Nephron progenitor cell (in vitro differentiated cells): ENCODE data around the gene TDRD1.

Source experiments
- DNase-seq: peaks from one replicate; pipeline ENCODE4 v3.0.0; 2021
- H3K27ac Mint-ChIP-seq: 2 replicates; pipeline ENCODE4 v1.8.0; 2021; ENCODE audit warnings: mild to moderate bottlenecking, moderate library complexity, mixed read lengths
- H3K27me3 Mint-ChIP-seq: 2 replicates; pipeline ENCODE4 v1.8.0; 2021; ENCODE audit warnings: mild to moderate bottlenecking, low read depth, mixed read lengths; ENCODE audit not compliant: poor library complexity
- H3K36me3 Mint-ChIP-seq: 2 replicates; pipeline ENCODE4 v1.8.0; 2021; ENCODE audit warnings: low read depth, mixed read lengths
- H3K4me1 Mint-ChIP-seq: 2 replicates; pipeline ENCODE4 v1.8.0; 2021; ENCODE audit warnings: mixed read lengths
- H3K4me3 Mint-ChIP-seq: 2 replicates; pipeline ENCODE4 v1.8.0; 2021; ENCODE audit warnings: mild to moderate bottlenecking, moderate library complexity, mixed read lengths
- H3K9me3 Mint-ChIP-seq: 2 replicates; pipeline ENCODE4 v1.8.0; 2021; ENCODE audit warnings: mild to moderate bottlenecking, moderate library complexity, mixed read lengths
- TF ChIP-seq, protein P1 (sequence below): fragments of 200-600 bp; sonication (generic); IDR thresholded peaks from 2 replicates; pipeline ENCODE4 v1.5.0; 2021; ENCODE audit warnings: antibody characterized with exemption

The TDRD1 gene

DNA sequence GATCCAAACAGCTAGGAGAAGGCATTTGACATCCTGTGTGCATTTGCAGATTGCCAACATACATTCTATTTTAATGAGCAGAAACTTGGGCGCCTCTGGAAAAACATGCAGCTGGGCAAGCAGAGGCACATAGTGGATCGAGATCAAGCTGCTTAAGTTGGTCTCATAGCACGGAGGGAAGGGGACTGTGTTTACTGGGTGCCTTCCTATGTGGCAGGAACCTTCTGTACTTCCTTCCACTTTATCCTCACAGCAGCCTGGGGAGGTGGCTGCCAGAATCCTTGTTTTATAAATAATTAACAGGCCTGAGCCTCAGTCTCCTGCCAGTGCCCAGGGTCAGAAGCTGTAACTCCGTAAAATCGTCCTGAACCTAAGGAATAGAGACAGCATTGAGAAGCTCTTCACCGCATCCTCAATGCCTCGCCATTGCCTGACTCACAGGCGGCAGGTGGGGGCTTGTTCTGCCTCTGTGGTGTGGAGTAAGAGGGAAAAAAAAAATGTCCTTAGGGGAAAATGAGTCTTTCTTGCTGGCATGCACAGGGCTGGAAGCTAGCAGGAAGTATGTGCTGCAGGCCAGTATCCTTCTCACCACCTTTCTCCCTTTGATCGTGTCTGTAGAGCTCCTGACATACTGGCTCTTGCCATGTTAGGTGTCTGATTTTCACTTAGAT, 66.1 kb downstream of the TDRD1 start:
- peaks cover 69% of the 10 kb centered on the region for H3K4me1 Mint-ChIP-seq
- no peak for DNase-seq
- peak overlapping the region; percentile 52 for H3K27ac Mint-ChIP-seq
- H3K4me3 Mint-ChIP-seq: no peak overlapping the region
- peaks cover 18% of the 10 kb centered on the region for H3K27me3 Mint-ChIP-seq
- no peaks in the 10 kb centered on the region for H3K9me3 Mint-ChIP-seq
- TF ChIP-seq, protein P1, sequence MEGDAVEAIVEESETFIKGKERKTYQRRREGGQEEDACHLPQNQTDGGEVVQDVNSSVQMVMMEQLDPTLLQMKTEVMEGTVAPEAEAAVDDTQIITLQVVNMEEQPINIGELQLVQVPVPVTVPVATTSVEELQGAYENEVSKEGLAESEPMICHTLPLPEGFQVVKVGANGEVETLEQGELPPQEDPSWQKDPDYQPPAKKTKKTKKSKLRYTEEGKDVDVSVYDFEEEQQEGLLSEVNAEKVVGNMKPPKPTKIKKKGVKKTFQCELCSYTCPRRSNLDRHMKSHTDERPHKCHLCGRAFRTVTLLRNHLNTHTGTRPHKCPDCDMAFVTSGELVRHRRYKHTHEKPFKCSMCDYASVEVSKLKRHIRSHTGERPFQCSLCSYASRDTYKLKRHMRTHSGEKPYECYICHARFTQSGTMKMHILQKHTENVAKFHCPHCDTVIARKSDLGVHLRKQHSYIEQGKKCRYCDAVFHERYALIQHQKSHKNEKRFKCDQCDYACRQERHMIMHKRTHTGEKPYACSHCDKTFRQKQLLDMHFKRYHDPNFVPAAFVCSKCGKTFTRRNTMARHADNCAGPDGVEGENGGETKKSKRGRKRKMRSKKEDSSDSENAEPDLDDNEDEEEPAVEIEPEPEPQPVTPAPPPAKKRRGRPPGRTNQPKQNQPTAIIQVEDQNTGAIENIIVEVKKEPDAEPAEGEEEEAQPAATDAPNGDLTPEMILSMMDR: no peak
- peaks cover 7% of the 10 kb centered on the region for H3K36me3 Mint-ChIP-seq

DNA sequence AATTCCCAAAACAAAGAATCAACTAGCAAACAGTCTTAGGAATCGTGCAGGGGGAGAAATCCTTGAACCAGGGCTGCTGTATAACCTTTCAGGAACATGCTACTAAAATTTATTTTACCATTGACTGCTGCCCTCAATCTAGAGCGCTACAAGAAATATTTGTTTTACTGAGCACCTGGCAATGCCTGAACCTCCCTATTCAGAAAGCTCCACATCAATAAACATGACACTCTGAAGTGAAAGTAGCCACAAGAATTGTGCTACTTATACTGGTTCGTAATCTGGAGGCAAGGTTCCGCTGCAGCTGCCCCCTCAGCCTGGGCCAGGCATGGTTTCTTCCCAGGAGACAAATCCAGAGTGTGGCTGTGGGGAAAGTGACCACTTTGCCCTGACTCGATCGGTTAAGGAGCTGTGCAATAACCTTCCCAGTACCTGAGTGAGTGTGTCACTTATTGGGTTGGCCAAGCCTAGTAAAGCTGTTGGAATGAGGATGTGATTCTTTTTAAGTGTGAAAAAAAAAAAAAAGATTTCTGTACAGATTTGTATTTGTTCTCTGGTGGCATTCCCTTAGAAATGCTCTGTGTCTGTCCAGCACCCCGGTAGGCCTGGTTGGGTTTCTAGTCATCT, 67.6 kb downstream of the TDRD1 start:
- Mint-ChIP-seq H3K9me3 (no peaks in the 10 kb centered on the region), H3K4me1 (peaks cover 76% of the 10 kb centered on the region), H3K27me3 (peaks cover 16% of the 10 kb centered on the region), H3K4me3 (no peak overlapping the region), H3K36me3 (peaks cover 14% of the 10 kb centered on the region), H3K27ac (peak overlapping the region; percentile 78)
- no peak for DNase-seq
- TF ChIP-seq, protein P1: no peak

DNA sequence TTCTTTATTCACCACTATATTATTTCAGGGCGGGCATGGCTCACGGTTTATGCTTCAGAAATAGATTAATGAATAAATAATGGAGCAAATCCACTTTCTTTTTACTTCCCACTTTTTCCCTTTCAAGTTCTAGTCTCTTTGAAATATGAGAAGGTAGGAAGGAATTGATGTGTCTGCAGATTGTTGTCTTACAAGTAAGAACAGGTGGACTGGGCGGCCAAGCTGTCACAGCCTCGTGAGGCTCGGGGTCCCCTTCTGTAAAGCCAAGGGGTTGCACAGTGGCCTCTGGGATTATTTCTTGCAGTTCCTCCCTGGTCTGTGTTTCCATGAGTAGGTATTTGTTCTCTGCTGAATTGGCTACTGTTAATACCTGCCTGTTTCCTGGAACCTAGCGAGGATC, 71.1 kb downstream of the TDRD1 start:
- H3K27me3 Mint-ChIP-seq: peaks cover 8% of the 10 kb centered on the region
- H3K36me3 Mint-ChIP-seq: peaks cover 31% of the 10 kb centered on the region
- H3K9me3 Mint-ChIP-seq: peaks cover 6% of the 10 kb centered on the region
- H3K4me3 Mint-ChIP-seq: no peak overlapping the region
- H3K4me1 Mint-ChIP-seq: peaks cover 67% of the 10 kb centered on the region
- DNase-seq: no peak
- no peak overlapping the region for H3K27ac Mint-ChIP-seq
- TF ChIP-seq, protein P1: no peak

DNA sequence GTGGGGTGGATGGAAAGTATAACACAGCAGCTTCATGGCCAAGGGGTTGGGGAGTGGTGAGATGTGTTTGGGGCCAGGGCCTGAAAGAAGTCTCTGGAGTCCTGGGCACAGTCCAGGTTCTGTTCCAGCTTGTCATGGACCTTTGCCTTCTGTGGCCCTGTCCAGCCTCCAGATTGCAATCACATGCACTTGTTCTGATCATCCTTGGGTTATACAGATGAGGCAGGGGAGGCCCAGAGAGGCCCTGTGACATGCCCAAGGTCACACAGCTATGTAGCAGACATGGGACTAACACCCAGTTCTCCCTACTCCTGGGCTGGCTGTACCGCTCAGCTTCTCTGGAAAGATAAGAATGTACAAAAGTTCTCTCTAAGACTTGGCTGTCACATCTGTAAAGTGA, 71.6 kb downstream of the TDRD1 start:
- no peak overlapping the region for H3K4me3 Mint-ChIP-seq
- TF ChIP-seq, protein P1: no peak
- no peak for DNase-seq
- peaks cover 11% of the 10 kb centered on the region for H3K27me3 Mint-ChIP-seq
- H3K4me1 Mint-ChIP-seq: peaks cover 67% of the 10 kb centered on the region
- H3K9me3 Mint-ChIP-seq: peaks cover 6% of the 10 kb centered on the region
- H3K27ac Mint-ChIP-seq: peak overlapping the region; percentile 81
- peaks cover 33% of the 10 kb centered on the region for H3K36me3 Mint-ChIP-seq

DNA sequence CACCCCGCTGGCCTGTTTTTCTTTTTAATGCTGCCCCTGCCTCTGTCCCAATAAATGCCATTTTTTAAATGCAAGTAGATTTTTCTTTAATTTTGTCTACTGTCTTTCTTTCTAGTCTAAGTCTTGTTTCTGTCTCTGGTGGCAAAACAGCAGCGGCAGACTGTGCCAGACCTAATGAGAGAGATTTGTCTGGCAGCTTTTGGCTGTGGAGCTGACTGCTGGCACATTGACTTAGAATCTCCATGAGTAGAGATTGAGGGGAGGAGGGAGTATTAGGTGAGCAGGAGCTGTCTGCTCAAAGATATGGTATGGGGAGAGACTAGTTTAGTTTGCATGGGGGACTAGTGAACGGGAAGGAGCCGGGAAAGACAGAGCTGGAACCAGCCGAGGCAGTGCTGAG, 72.9 kb downstream of the TDRD1 start:
- TF ChIP-seq, protein P1: no peak
- Mint-ChIP-seq H3K4me3 (no peak overlapping the region), H3K36me3 (peaks cover 33% of the 10 kb centered on the region), H3K27ac (no peak overlapping the region), H3K27me3 (peaks cover 10% of the 10 kb centered on the region), H3K9me3 (peaks cover 6% of the 10 kb centered on the region), H3K4me1 (peaks cover 68% of the 10 kb centered on the region)
- no peak for DNase-seq

DNA sequence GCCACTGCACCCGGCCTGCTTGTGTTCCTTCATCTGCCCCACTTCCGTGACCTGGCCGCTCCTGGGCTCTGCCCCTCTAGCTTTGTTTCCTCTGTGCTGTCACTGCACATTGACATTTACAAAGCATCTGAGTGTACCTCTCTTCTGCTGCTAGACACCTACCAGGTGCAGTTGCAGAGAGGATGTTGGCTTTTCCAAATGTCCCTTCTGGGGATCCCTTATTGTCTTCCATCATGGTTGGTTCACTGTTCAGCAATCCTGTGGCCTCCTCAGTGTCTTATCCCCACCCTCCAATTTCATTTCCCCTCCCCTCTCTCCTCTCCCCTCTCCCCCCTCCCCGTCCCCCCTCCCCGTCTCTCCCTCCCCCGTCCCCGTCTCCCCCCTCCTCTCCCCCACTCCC, 73.7 kb downstream of the TDRD1 start:
- peaks cover 33% of the 10 kb centered on the region for H3K36me3 Mint-ChIP-seq
- TF ChIP-seq, protein P1: no peak
- peaks cover 10% of the 10 kb centered on the region for H3K27me3 Mint-ChIP-seq
- DNase-seq: no peak
- no peak overlapping the region for H3K27ac Mint-ChIP-seq
- H3K4me1 Mint-ChIP-seq: peaks cover 72% of the 10 kb centered on the region
- peaks cover 6% of the 10 kb centered on the region for H3K9me3 Mint-ChIP-seq
- no peak overlapping the region for H3K4me3 Mint-ChIP-seq
